Liver (tissue), 9 donors: ENCODE data around the gene MEIG1. TPM values are rescaled to one million over a fixed set of nuclear protein-coding genes. Genes with fewer than 3 reads are reported as not detected.
"Not testable (repeated sequence)": the region's sequence is repeated elsewhere in the genome, so short reads cannot be mapped to it uniquely, and the experiment has no call there.

ENCODE experiments used
- DNase-seq: peaks from one replicate; pipeline ENCODE4 v3.0.0-alpha.2; 2017; ENCODE audit warnings: low spot score
- H3K27ac ChIP-seq, 2 donors: one replicate each; pipeline ENCODE4 v1.7.0; 2013; ENCODE audit warnings: inconsistent platforms in 2 of 2, low read length in 2 of 2, control low read depth in 1 of 2, low read depth in 1 of 2, mild to moderate bottlenecking in 1 of 2
- H3K27me3 ChIP-seq, 4 donors: one replicate each; pipeline versions ENCODE4 v1.6.1 to v1.7.0; 2013; ENCODE audit warnings: low read length in 3 of 4, inconsistent platforms in 1 of 4, mild to moderate bottlenecking in 1 of 4, moderate library complexity in 1 of 4; ENCODE audit not compliant: control insufficient read depth in 4 of 4, insufficient read depth in 4 of 4
- H3K36me3 ChIP-seq, 4 donors: one replicate each; pipeline versions ENCODE4 v1.6.1 to v1.7.0; 2013; ENCODE audit warnings: low read length in 3 of 4, mild to moderate bottlenecking in 3 of 4, low read depth in 1 of 4, moderate library complexity in 1 of 4; ENCODE audit not compliant: control insufficient read depth in 4 of 4, insufficient read depth in 3 of 4
- H3K4me1 ChIP-seq, 4 donors: one replicate each; pipeline versions ENCODE4 v1.6.1 to v1.7.0; 2013; ENCODE audit warnings: low read length in 3 of 4, mild to moderate bottlenecking in 3 of 4, moderate library complexity in 1 of 4; ENCODE audit not compliant: control insufficient read depth in 4 of 4, insufficient read depth in 4 of 4
- H3K4me3 ChIP-seq, 3 donors: one replicate each; pipeline versions ENCODE4 v1.6.1 to v1.7.0; 2013; ENCODE audit warnings: low read length in 3 of 3, control low read depth in 1 of 3, low read depth in 1 of 3, mild to moderate bottlenecking in 1 of 3
- H3K9ac ChIP-seq, 2 donors: one replicate each; pipeline ENCODE4 v1.7.0; 2013; ENCODE audit warnings: low read length in 2 of 2, mild to moderate bottlenecking in 2 of 2, moderate library complexity in 2 of 2, control low read depth in 1 of 2, low read depth in 1 of 2
- H3K9me3 ChIP-seq, 4 donors: one replicate each; pipeline versions ENCODE4 v1.6.1 to v1.7.0; 2013; ENCODE audit warnings: low read length in 3 of 4; ENCODE audit not compliant: control insufficient read depth in 4 of 4
- EGR1 ChIP-seq, 2 donors: IDR thresholded peaks; 2 replicates each; pipeline ENCODE4 v1.6.1; 2016 to 2018; ENCODE audit warnings: antibody characterized with exemption in 2 of 2, low read depth in 2 of 2
- FOXA1 ChIP-seq: IDR thresholded peaks from 2 replicates; pipeline ENCODE4 v1.6.1; 2016; ENCODE audit warnings: antibody characterized with exemption
- GABPA ChIP-seq, 2 donors: IDR thresholded peaks in 1 of 2; conservative IDR thresholded peaks in 1 of 2; 2 replicates each; pipeline ENCODE4 v1.6.1; 2016; ENCODE audit warnings: antibody characterized with exemption in 2 of 2, mild to moderate bottlenecking in 1 of 2, moderate library complexity in 1 of 2
- HNF4A ChIP-seq, 2 donors: conservative IDR thresholded peaks; 2 replicates each; pipeline ENCODE4 v1.6.1; 2016; ENCODE audit warnings: antibody characterized with exemption in 2 of 2, mild to moderate bottlenecking in 2 of 2
- HNF4G ChIP-seq: IDR thresholded peaks from 2 replicates; pipeline ENCODE4 v1.6.1; 2016; ENCODE audit warnings: antibody characterized with exemption
- JUND ChIP-seq, 2 donors: IDR thresholded peaks; 2 replicates each; pipeline ENCODE4 v1.6.1; 2016; ENCODE audit warnings: antibody characterized with exemption in 2 of 2
- NR2F2 ChIP-seq: IDR thresholded peaks from 2 replicates; pipeline ENCODE4 v1.6.1; 2016; ENCODE audit warnings: antibody characterized with exemption
- RAD21 ChIP-seq, 2 donors: IDR thresholded peaks; 2 replicates each; pipeline ENCODE4 v1.6.1; 2016; ENCODE audit warnings: antibody characterized with exemption in 2 of 2, mild to moderate bottlenecking in 2 of 2
- REST ChIP-seq: IDR thresholded peaks from 2 replicates; pipeline ENCODE4 v1.6.1; 2016; ENCODE audit warnings: antibody characterized with exemption, mild to moderate bottlenecking
- RXRA ChIP-seq, 2 donors: IDR thresholded peaks; 2 replicates each; pipeline ENCODE4 v1.6.1; 2017 to 2018; ENCODE audit warnings: antibody characterized with exemption in 2 of 2, mild to moderate bottlenecking in 1 of 2
- SP1 ChIP-seq: IDR thresholded peaks from 2 replicates; pipeline ENCODE4 v1.6.1; 2018; ENCODE audit warnings: antibody characterized with exemption, mild to moderate bottlenecking
- TAF1 ChIP-seq: conservative IDR thresholded peaks from 2 replicates; pipeline ENCODE4 v1.6.1; 2016; ENCODE audit warnings: antibody characterized with exemption, mild to moderate bottlenecking
- YY1 ChIP-seq: IDR thresholded peaks from 2 replicates; pipeline ENCODE4 v1.6.1; 2016; ENCODE audit warnings: antibody characterized with exemption, mild to moderate bottlenecking
- WGBS: extraction: QIAGEN DNeasy Blood & Tissue Kit; methylation state at CpG from one replicate; pipeline ENCODE4 v1.1.7; 2013; 5-methylcytosine and 5-hydroxymethylcytosine counted together
- polyA plus RNA-seq, 2 donors: library from polyadenylated mRNA; stranded (reverse) in 1 of 2; unstranded in 1 of 2; fragments of 200-250 nt in 1 of 2; fragments of >200 nt in 1 of 2; fragmentation: Nextera tagmentation in 1 of 2; extraction: Ambion mirVana in 1 of 2; gene quantifications; one replicate each; pipeline versions ENCODE4 v1.2.1 to v1.2.3, GENCODE V29; 2013 to 2015
- total RNA-seq, 2 donors: library from RNA; depleted of rRNA; stranded (reverse); fragments of >200 nt; gene quantifications; one replicate each; pipeline ENCODE4 v1.2.3, GENCODE V29; 2014
- TF ChIP-seq, protein P1 (sequence below): fragments of 150-350 bp; IDR thresholded peaks from 2 replicates; pipeline ENCODE4 v1.5.1; 2017; ENCODE audit warnings: improper control_type of control experiment, low read depth, low read length; ENCODE audit not compliant: missing input control
- TF ChIP-seq, protein P2 (sequence below): IDR thresholded peaks from 2 replicates; pipeline ENCODE4 v1.6.1; 2016; ENCODE audit warnings: antibody characterized with exemption
- TF ChIP-seq, protein P3 (sequence below): IDR thresholded peaks from 2 replicates; pipeline ENCODE4 v1.6.1; 2016; ENCODE audit warnings: antibody characterized with exemption
- donor health status: healthy.
- donor health status: healthy.
- donor health status: healthy.
- donor health status: healthy.
- donor health status: healthy.

MEIG1 gene
- total and polyA plus RNA-seq, 4 donors = 0.33 TPM; not detected in 3

- DNase-seq = peak; percentile 49
Measured at GRCh38 chr10:14971867-14972448, 12.8 kb downstream of the MEIG1 start.

DNA sequence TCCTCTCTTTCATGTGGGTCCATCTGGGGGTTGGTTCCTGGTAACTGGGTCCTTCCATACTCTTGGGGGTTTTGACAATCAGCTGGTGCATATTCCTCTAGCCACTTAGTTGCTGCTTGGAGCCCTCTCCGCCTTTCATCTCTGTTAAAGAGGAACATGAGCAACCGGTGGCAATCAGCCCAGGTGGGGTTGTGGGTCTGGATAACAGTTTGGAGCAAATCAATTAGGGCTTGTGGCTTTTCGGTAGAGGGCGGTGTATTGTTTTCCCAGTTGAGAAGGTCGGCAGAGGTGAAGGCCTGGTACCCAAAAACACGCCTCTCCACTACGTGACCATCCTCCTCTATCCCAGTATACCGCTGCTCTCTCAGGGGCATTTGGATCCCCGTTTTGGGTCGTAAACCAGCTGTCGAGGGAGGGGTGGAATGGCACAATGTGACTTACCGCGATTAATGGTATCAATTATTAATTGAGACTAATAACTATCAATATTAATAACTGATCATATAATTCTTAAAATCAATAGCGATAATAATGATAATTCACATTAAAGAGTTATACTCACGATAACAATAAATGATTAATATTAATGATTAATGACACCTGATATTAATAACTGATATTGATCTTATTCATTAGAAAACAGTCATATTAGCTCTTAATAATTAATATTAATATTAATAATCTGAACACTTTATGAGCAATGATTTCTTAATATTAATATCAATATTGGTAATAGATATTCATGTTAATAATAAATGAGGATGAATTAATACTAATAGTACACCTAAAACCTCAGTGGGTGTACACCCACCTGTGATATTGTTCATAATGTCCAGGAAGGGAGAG is 15.2 kb downstream of the MEIG1 start:
- H3K27me3 ChIP-seq, H3K27ac ChIP-seq, H3K9me3 ChIP-seq, H3K4me1 ChIP-seq, H3K4me3 ChIP-seq, H3K36me3 ChIP-seq, H3K9ac ChIP-seq, DNase-seq: not testable (repeated sequence)
- 72% methylated on average over 15 of the region's 15 CpGs for WGBS

More at GRCh38 chr10:14971867-14972448, 12.8 kb downstream of the MEIG1 start:
- Histone ChIP-seq H3K9ac (no peak overlapping the region), H3K4me3 (no peak overlapping the region), H3K9me3 (no peaks in the 10 kb centered on the region), H3K4me1 (no peaks in the 10 kb centered on the region), H3K27me3 (no peaks in the 10 kb centered on the region), H3K36me3 (no peaks in the 10 kb centered on the region), H3K27ac (no peak overlapping the region)
- TF ChIP-seq RAD21 (IDR thresholded peaks at IDR 0.05) = peak; percentile 64 to 71
- TF ChIP-seq EGR1 (IDR thresholded peaks at IDR 0.05; ENCODE audit: low read depth in 2 of 2) = no peak
- TF ChIP-seq SP1 = no peak
- TF ChIP-seq YY1 = no peak
- no peak for TF ChIP-seq NR2F2
- no peak for TF ChIP-seq TAF1
- TF ChIP-seq, protein P1, sequence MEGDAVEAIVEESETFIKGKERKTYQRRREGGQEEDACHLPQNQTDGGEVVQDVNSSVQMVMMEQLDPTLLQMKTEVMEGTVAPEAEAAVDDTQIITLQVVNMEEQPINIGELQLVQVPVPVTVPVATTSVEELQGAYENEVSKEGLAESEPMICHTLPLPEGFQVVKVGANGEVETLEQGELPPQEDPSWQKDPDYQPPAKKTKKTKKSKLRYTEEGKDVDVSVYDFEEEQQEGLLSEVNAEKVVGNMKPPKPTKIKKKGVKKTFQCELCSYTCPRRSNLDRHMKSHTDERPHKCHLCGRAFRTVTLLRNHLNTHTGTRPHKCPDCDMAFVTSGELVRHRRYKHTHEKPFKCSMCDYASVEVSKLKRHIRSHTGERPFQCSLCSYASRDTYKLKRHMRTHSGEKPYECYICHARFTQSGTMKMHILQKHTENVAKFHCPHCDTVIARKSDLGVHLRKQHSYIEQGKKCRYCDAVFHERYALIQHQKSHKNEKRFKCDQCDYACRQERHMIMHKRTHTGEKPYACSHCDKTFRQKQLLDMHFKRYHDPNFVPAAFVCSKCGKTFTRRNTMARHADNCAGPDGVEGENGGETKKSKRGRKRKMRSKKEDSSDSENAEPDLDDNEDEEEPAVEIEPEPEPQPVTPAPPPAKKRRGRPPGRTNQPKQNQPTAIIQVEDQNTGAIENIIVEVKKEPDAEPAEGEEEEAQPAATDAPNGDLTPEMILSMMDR = peak; percentile 40
- WGBS = 59% methylated on average over 4 of the region's 4 CpGs

DNA sequence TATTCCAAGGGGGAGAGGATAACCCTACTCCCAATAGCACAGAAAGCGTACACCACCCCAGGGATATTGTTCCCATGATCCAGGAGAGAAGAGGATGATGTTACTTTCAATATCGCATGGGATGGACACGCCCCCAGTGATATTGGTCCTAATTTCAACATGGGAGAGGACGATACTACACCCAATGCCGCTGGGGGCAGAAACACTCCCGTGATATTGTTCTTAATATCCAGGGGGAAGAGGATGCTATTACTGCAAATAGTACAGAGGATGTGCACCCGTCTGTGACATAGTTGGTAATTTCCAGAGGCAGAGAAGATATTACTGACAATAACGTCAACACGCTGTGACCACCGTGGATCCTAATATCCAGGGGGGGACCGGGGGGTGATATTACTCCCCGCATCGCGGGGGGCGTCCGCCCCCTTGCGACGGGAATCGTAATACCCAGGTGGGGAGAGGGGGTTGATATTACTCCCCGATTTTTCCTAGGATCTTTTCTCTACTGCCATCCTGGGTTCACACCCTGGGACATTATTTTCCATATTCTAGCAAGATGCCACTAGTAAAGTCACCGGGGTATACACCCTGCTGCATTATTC is 16.6 kb downstream of the MEIG1 start:
- no peak overlapping the region for H3K27ac ChIP-seq
- no peaks in the 10 kb centered on the region for H3K4me1 ChIP-seq
- H3K36me3 ChIP-seq = no peaks in the 10 kb centered on the region
- H3K27me3 ChIP-seq = no peaks in the 10 kb centered on the region
- H3K4me3 ChIP-seq = no peak overlapping the region
- TF ChIP-seq, protein P2, sequence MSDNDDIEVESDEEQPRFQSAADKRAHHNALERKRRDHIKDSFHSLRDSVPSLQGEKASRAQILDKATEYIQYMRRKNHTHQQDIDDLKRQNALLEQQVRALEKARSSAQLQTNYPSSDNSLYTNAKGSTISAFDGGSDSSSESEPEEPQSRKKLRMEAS = no peak
- TF ChIP-seq HNF4A (conservative IDR thresholded peaks at IDR 0.05) (no peak), REST (no peak), JUND (IDR thresholded peaks at IDR 0.05) (no peak), RAD21 (IDR thresholded peaks at IDR 0.05) (no peak), HNF4G (no peak), TAF1 (no peak), FOXA1 (no peak), SP1 (no peak), GABPA (IDR thresholded peaks at IDR 0.05 in 1 of 2, conservative IDR thresholded peaks at IDR 0.05 in 1 of 2) (no peak), RXRA (IDR thresholded peaks at IDR 0.05) (no peak)
- TF ChIP-seq, protein P1 = no peak
- TF ChIP-seq, protein P3, sequence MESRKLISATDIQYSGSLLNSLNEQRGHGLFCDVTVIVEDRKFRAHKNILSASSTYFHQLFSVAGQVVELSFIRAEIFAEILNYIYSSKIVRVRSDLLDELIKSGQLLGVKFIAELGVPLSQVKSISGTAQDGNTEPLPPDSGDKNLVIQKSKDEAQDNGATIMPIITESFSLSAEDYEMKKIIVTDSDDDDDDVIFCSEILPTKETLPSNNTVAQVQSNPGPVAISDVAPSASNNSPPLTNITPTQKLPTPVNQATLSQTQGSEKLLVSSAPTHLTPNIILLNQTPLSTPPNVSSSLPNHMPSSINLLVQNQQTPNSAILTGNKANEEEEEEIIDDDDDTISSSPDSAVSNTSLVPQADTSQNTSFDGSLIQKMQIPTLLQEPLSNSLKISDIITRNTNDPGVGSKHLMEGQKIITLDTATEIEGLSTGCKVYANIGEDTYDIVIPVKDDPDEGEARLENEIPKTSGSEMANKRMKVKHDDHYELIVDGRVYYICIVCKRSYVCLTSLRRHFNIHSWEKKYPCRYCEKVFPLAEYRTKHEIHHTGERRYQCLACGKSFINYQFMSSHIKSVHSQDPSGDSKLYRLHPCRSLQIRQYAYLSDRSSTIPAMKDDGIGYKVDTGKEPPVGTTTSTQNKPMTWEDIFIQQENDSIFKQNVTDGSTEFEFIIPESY = no peak
- no peak overlapping the region for H3K9ac ChIP-seq
- 39% methylated on average over 21 of the region's 21 CpGs for WGBS
- DNase-seq = no peak
- H3K9me3 ChIP-seq = no peaks in the 10 kb centered on the region
